Lower lobe of right lung (tissue), 2 donors: ENCODE results near the gene MCMBP. TPM values are rescaled to one million over a fixed set of nuclear protein-coding genes. Genes with fewer than 3 reads are reported as not detected.
A peak's percentile ranks its signal among the peaks of the same experiment; 100 is the strongest.

Source experiments
- ATAC-seq, 2 donors: fragments of 200-7000 bp; cut with Tn5 transposase; one replicate each; pipeline ENCODE4 v1.9.1; 2020 to 2022; ENCODE audit warnings: mild to moderate bottlenecking in 2 of 2, moderate library complexity in 2 of 2
- DNase-seq: peaks from one replicate; pipeline ENCODE4 v3.0.0-alpha.2; 2020
- H3K27ac ChIP-seq: fragments of 200-600 bp; one replicate; pipeline ENCODE4 v1.8.0; 2022
- H3K27me3 ChIP-seq: fragments of 200-600 bp; one replicate; pipeline ENCODE4 v1.8.0; 2022; ENCODE audit warnings: low read depth
- H3K36me3 ChIP-seq: fragments of 200-600 bp; one replicate; pipeline ENCODE4 v1.8.0; 2022; ENCODE audit warnings: mild to moderate bottlenecking
- H3K4me1 ChIP-seq: fragments of 200-600 bp; one replicate; pipeline ENCODE4 v1.8.0; 2022
- H3K4me3 ChIP-seq: fragments of 200-600 bp; one replicate; pipeline ENCODE4 v1.8.0; 2022; ENCODE audit warnings: mild to moderate bottlenecking
- H3K9me3 ChIP-seq: fragments of 200-600 bp; one replicate; pipeline ENCODE4 v1.8.0; 2022
- intact Hi-C: fragments of 100-400 bp; cut with DNase I; formaldehyde crosslinking; loops from one replicate; pipeline ENCODE4 v1.11.0; 2022
- total RNA-seq: library from RNA; stranded (reverse); fragmentation: NEBNext Ultra II Directional; extraction: Animal tissue kit (Norgen Biotek cat#: 25700); gene quantifications from one replicate; pipeline ENCODE4 v1.2.1, GENCODE V29; 2021
- TF ChIP-seq, protein P1 (sequence below): fragments of 200-600 bp; IDR thresholded peaks from one replicate; pipeline ENCODE4 v1.8.0; 2022; ENCODE audit warnings: antibody characterized with exemption, mild to moderate bottlenecking
- donor health status: DM: no; HTN: yes; CAD: no; lungs with severe emphysema.

MCMBP gene
- total RNA-seq, 1 donor from 2014 or later: 52.1 TPM

DNA sequence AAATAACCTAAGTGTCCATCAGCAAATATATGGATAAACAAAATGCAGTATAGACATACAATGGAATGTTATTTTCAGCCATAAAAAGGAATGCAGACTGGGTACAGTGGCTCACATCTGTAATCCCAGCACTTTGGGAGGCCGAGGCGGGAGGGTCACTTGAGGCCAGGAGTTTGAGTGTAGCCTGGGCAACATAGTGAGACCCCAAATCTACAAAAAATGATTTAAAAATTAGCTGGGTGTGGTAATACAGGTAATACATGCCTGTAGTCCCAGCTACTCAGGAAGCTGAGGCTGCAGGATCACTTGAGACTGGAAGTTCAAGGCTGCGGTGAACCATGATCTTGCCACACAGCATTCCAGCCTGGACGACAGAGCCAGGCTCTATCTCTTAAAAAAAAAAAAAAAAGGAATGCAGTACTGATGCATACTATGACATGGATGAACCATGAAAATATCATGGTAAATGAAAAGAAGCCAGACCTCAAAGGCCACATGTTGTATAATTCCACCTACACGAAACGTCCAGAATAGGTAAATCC, 6.9 kb downstream of the MCMBP start:
- no peak for ATAC-seq
- H3K4me1 ChIP-seq: peaks cover 27% of the 10 kb centered on the region
- no peak overlapping the region for H3K4me3 ChIP-seq
- peaks cover 5% of the 10 kb centered on the region for H3K9me3 ChIP-seq
- TF ChIP-seq, protein P1, sequence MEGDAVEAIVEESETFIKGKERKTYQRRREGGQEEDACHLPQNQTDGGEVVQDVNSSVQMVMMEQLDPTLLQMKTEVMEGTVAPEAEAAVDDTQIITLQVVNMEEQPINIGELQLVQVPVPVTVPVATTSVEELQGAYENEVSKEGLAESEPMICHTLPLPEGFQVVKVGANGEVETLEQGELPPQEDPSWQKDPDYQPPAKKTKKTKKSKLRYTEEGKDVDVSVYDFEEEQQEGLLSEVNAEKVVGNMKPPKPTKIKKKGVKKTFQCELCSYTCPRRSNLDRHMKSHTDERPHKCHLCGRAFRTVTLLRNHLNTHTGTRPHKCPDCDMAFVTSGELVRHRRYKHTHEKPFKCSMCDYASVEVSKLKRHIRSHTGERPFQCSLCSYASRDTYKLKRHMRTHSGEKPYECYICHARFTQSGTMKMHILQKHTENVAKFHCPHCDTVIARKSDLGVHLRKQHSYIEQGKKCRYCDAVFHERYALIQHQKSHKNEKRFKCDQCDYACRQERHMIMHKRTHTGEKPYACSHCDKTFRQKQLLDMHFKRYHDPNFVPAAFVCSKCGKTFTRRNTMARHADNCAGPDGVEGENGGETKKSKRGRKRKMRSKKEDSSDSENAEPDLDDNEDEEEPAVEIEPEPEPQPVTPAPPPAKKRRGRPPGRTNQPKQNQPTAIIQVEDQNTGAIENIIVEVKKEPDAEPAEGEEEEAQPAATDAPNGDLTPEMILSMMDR: no peak
- H3K27me3 ChIP-seq: no peaks in the 10 kb centered on the region
- intact Hi-C loops: no loop called here
- no peaks in the 10 kb centered on the region for H3K36me3 ChIP-seq
- no peak overlapping the region for H3K27ac ChIP-seq
- DNase-seq: no peak

DNA sequence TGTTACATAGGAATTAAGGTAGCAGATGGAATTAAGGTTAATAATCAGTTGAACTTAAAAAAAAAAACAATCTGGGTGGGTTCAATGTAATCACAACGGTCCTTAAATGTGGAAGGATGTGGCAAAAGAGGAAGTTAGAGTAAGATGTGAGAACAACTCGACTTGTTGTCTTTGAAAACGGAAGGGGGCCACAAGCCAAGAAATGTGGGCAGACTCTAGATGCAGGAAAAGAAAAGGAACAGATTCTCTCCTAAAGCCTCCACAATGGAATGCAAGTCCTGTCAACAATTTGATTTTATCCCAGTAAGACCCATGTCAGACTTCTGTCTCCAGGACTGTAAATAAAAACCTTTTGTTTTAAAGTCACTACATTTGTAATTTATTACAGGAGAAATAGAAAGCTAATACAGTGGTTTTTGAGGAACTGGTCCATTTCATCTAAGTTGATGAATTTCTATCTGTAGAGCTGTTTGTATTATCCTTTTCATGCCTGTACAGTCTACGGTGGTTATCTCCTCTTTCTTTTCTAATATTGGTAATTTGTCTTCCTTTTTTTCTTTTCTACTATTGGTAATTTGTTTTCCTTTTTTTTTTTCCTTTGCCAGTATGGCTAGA, 8.6 kb downstream of the MCMBP start:
- peaks cover 5% of the 10 kb centered on the region for H3K9me3 ChIP-seq
- TF ChIP-seq, protein P1: no peak
- H3K4me3 ChIP-seq: no peak overlapping the region
- no peaks in the 10 kb centered on the region for H3K27me3 ChIP-seq
- peaks cover 27% of the 10 kb centered on the region for H3K4me1 ChIP-seq
- intact Hi-C loops: no loop called here
- DNase-seq (no peak), ATAC-seq (no peak)
- H3K36me3 ChIP-seq: no peaks in the 10 kb centered on the region
- no peak overlapping the region for H3K27ac ChIP-seq

DNA sequence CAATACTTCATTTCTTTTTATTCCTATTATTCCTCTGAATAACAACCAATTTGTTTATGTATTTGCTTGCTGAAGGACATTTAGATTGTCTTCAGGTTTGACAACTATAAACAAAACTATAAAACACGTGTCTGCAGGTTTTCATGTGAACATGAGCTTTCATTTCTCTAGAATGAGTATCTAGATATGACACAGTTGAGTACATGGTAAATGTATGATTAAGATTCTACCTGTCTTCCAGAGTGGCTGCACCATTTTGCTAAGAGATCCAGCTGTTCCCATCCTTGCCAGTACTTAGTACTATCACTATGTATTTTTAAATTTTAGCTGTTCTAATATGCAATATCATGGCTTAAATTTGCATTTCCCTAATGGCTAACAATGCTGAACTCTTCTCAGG, 10.1 kb downstream of the MCMBP start:
- intact Hi-C loops: no loop called here
- Histone ChIP-seq H3K36me3 (peaks cover 10% of the 10 kb centered on the region), H3K4me3 (no peak overlapping the region), H3K27ac (no peak overlapping the region), H3K9me3 (peaks cover 5% of the 10 kb centered on the region), H3K4me1 (peaks cover 19% of the 10 kb centered on the region), H3K27me3 (no peaks in the 10 kb centered on the region)
- no peak for ATAC-seq
- TF ChIP-seq, protein P1: no peak
- no peak for DNase-seq

DNA sequence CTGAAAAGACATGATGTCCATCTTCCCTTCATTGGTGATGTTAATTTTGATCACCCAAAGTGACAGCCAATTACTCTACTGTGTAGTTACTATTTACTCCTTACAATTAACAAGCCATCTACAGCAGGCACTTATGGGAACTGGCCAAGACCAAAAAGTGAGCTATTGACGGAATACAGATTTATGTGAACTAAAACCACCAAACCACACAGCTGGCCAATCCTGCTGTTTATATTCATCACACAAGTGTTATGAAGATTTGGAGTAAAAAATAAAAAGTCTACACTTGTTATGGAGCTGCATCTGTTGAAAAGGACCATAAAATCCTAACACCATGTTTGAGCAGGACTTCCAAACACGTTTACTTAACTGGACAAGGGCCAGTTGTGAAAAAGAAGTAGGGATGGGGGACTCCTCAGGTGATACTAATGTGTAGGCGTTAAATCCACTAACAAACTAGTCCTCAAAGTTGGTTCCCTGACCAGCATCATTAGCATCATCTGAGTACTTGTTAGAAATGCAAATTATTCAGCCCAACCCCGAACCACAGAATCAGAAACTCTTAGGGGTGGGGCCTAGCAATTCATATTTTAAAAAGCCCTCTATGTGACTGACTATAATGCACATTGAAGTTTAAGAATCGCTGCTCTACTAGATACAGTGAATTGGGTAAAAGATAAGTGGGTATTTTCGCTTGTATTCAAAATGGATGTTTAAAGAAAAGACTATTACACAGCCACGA, 11.6 kb downstream of the MCMBP start:
- Histone ChIP-seq H3K9me3 (peaks cover 5% of the 10 kb centered on the region), H3K27ac (no peak overlapping the region), H3K36me3 (peaks cover 25% of the 10 kb centered on the region), H3K4me3 (no peak overlapping the region), H3K27me3 (no peaks in the 10 kb centered on the region), H3K4me1 (peaks cover 16% of the 10 kb centered on the region)
- TF ChIP-seq, protein P1: no peak
- no peak for ATAC-seq
- no peak for DNase-seq
- intact Hi-C loops: no loop called here

- no peaks in the 10 kb centered on the region for H3K27me3 ChIP-seq
- peaks cover 39% of the 10 kb centered on the region for H3K36me3 ChIP-seq
- H3K27ac ChIP-seq: no peak overlapping the region
- ATAC-seq: no peak
- TF ChIP-seq, protein P1: peak; percentile 60
- H3K4me1 ChIP-seq: peaks cover 16% of the 10 kb centered on the region
- DNase-seq: no peak
- intact Hi-C loops: no loop called here
- peaks cover 5% of the 10 kb centered on the region for H3K9me3 ChIP-seq
- H3K4me3 ChIP-seq: no peak overlapping the region
Observed at GRCh38 chr10:119859420-119860258, 13.0 kb downstream of the MCMBP start.
